Keratinocyte (primary cell): ENCODE data around the gene TARDBP.

Experiments
- EZH2 ChIP-seq: IDR thresholded peaks from one replicate; pipeline ENCODE4 v1.6.1; 2012; ENCODE audit warnings: inconsistent platforms, mild to moderate bottlenecking, low read length, moderate library complexity
- TF ChIP-seq, protein P1 (sequence below), 3 experiments: IDR thresholded peaks in 1 of 3; conservative IDR thresholded peaks in 1 of 3; optimal IDR thresholded peaks in 1 of 3; 2 replicates in 2 of 3; 3 replicates in 1 of 3; pipeline versions ENCODE3 to v1.5.1; 2011; ENCODE audit warnings: low read length in 3 of 3, mild to moderate bottlenecking in 3 of 3, moderate library complexity in 2 of 3, control low read depth in 1 of 3, inconsistent platforms in 1 of 3; ENCODE audit not compliant: insufficient read depth in 2 of 3; ENCODE audit errors: extremely low read depth in 1 of 3

GRCh38 chr1:10967090-10967489 is 45.4 kb upstream of the TARDBP start:
- TF ChIP-seq, protein P1, sequence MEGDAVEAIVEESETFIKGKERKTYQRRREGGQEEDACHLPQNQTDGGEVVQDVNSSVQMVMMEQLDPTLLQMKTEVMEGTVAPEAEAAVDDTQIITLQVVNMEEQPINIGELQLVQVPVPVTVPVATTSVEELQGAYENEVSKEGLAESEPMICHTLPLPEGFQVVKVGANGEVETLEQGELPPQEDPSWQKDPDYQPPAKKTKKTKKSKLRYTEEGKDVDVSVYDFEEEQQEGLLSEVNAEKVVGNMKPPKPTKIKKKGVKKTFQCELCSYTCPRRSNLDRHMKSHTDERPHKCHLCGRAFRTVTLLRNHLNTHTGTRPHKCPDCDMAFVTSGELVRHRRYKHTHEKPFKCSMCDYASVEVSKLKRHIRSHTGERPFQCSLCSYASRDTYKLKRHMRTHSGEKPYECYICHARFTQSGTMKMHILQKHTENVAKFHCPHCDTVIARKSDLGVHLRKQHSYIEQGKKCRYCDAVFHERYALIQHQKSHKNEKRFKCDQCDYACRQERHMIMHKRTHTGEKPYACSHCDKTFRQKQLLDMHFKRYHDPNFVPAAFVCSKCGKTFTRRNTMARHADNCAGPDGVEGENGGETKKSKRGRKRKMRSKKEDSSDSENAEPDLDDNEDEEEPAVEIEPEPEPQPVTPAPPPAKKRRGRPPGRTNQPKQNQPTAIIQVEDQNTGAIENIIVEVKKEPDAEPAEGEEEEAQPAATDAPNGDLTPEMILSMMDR (optimal IDR thresholded peaks at IDR 0.05 in 1 of 3, IDR thresholded peaks at IDR 0.05 in 1 of 3, conservative IDR thresholded peaks at IDR 0.05 in 1 of 3; ENCODE audit: extremely low read depth in 1 of 3, insufficient read depth in 2 of 3, low read length in 3 of 3) = no peak
- TF ChIP-seq EZH2 = no peak
